ENCODE data around the gene RPL19.

Gene RPL19

GRCh38 chr17:39197380-39198185, 2.5 kb upstream of the RPL19 start, which contains the start of gene CACNB1:
Gene CACNB1, minus strand, starts transcription at chr17:39197669. Its CDS starts 174 bp downstream, at chr17:39197495.
- peak; percentile 66 for DNase-seq (ENCODE audit: low spot score)

GRCh38 chr17:39198186-39198566, 1.9 kb upstream of the RPL19 start:
- no peak for DNase-seq (ENCODE audit: low spot score)

- peak; percentile 93 for DNase-seq (ENCODE audit: low spot score)
Observed at GRCh38 chr17:39199820-39200069, 338 bp upstream of the RPL19 start.

- no peak for DNase-seq (ENCODE audit: low spot score)
Observed at GRCh38 chr17:39200957-39201510, 951 bp downstream of the RPL19 start.

- DNase-seq (ENCODE audit: low spot score): no peak
Observed at GRCh38 chr17:39204245-39204644, 4.2 kb downstream of the RPL19 start.

- no peak for DNase-seq (ENCODE audit: low spot score)
Observed at GRCh38 chr17:39205112-39205526, 5.0 kb downstream of the RPL19 start.

- peak; percentile 73 for DNase-seq (ENCODE audit: low spot score)
Observed at GRCh38 chr17:39208136-39208535, 8.1 kb downstream of the RPL19 start.

GRCh38 chr17:39208893-39209292, 8.8 kb downstream of the RPL19 start:
- no peak for DNase-seq (ENCODE audit: low spot score)

GRCh38 chr17:39209317-39210092, 9.4 kb downstream of the RPL19 start:
- peak; percentile 67 for DNase-seq (ENCODE audit: low spot score)

GRCh38 chr17:39210093-39210434, 10.0 kb downstream of the RPL19 start:
- no peak for DNase-seq (ENCODE audit: low spot score)

- no peak for DNase-seq (ENCODE audit: low spot score)
Observed at GRCh38 chr17:39212195-39212810, 12.2 kb downstream of the RPL19 start.

GRCh38 chr17:39212841-39213480, 12.9 kb downstream of the RPL19 start:
- peak; percentile 26 for DNase-seq (ENCODE audit: low spot score)

- no peak for DNase-seq (ENCODE audit: low spot score)
Observed at GRCh38 chr17:39213852-39214251, 13.8 kb downstream of the RPL19 start.

GRCh38 chr17:39217734-39218369, 17.8 kb downstream of the RPL19 start:
- DNase-seq (ENCODE audit: low spot score): no peak

- DNase-seq (ENCODE audit: low spot score): no peak
Observed at GRCh38 chr17:39218906-39219305, 18.8 kb downstream of the RPL19 start.

GRCh38 chr17:39219647-39220154, 19.6 kb downstream of the RPL19 start:
- DNase-seq (ENCODE audit: low spot score): peak; percentile 54

- DNase-seq (ENCODE audit: low spot score): no peak
Observed at GRCh38 chr17:39221572-39221971, 21.5 kb downstream of the RPL19 start.

GRCh38 chr17:39222151-39222550, 22.1 kb downstream of the RPL19 start:
- no peak for DNase-seq (ENCODE audit: low spot score)

GRCh38 chr17:39222866-39223834, 23.1 kb downstream of the RPL19 start:
- no peak for DNase-seq (ENCODE audit: low spot score)

Data from putamen (tissue), 1 donor.